ENCODE measurements around the gene TOMM7. TPM values are rescaled to one million over a fixed set of nuclear protein-coding genes. Genes with fewer than 3 reads are reported as not detected.

TOMM7 gene
- total and polyA plus RNA-seq, 9 of the 15 experiments (the other 6 are each of a cell fraction or from before 2014, with no cell fraction given), result 283 to 1,717 (median 638) TPM

- TF ChIP-seq IRF9 (tag; IDR thresholded peaks at IDR 0.05) (no peak), CHD2 (IDR thresholded peaks at IDR 0.05; ENCODE audit: low read depth, low read length) (no peak), GTF2E2 (tag; IDR thresholded peaks at IDR 0.05) (peak; percentile 90), RBBP5 (IDR thresholded peaks at IDR 0.05; ENCODE audit: borderline replicate concordance, insufficient read depth, low read length, poor library complexity, severe bottlenecking) (peak; percentile 39), ZBTB26 (CRISPR knock-in tag; IDR thresholded peaks at IDR 0.05) (no peak), ZNF584 (CRISPR knock-in tag; IDR thresholded peaks at IDR 0.05; ENCODE audit: low read depth) (no peak), NBN (IDR thresholded peaks at IDR 0.05; ENCODE audit: low read depth) (no peak), ZNF740 (CRISPR knock-in tag; IDR thresholded peaks at IDR 0.05) (peak; percentile 91), ZNF740 (tag; IDR thresholded peaks at IDR 0.05) (peak in 1 of 2 experiments; percentile 71; a peak in 2 of 4 replicates), KAT2B (IDR thresholded peaks at IDR 0.05; ENCODE audit: low read depth, low read length) (no peak), FOXJ2 (tag; IDR thresholded peaks at IDR 0.05) (peak; percentile 49), RBM14 (IDR thresholded peaks at IDR 0.05; ENCODE audit: borderline replicate concordance, insufficient read depth, low read depth, low read length) (0 out of 2 replicates have a peak, but pooled peaks have one; percentile 41), RBM39 (optimal IDR thresholded peaks at IDR 0.05; ENCODE audit: low read depth, low read length) (no peak), TARDBP (IDR thresholded peaks at IDR 0.05) (peak; percentile 71), ZNF778 (CRISPR knock-in tag; IDR thresholded peaks at IDR 0.05) (no peak), DNMT1 (IDR thresholded peaks at IDR 0.05) (no peak), TOE1 (IDR thresholded peaks at IDR 0.05; ENCODE audit: borderline replicate concordance) (peak; percentile 80), TOE1 (CRISPR knock-in tag; IDR thresholded peaks at IDR 0.05; ENCODE audit: borderline replicate concordance, low read depth) (no peak), CHD4 (IDR thresholded peaks at IDR 0.05; ENCODE audit: insufficient read depth, insufficient replicate concordance, low read depth, low read length, poor library complexity, severe bottlenecking) (no peak), ZNF785 (CRISPR knock-in tag; IDR thresholded peaks at IDR 0.05) (no peak), RFX5 (IDR thresholded peaks at IDR 0.05; ENCODE audit: low read depth, low read length) (no peak), ZBTB17 (CRISPR knock-in tag; IDR thresholded peaks at IDR 0.05) (peak; percentile 81), HCFC1 (IDR thresholded peaks at IDR 0.05; ENCODE audit: low read depth, low read length) (peak; percentile 5; the same call in 1 of the 2 replicates)
- TF ChIP-seq, protein P1, sequence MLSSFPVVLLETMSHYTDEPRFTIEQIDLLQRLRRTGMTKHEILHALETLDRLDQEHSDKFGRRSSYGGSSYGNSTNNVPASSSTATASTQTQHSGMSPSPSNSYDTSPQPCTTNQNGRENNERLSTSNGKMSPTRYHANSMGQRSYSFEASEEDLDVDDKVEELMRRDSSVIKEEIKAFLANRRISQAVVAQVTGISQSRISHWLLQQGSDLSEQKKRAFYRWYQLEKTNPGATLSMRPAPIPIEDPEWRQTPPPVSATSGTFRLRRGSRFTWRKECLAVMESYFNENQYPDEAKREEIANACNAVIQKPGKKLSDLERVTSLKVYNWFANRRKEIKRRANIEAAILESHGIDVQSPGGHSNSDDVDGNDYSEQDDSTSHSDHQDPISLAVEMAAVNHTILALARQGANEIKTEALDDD (IDR thresholded peaks at IDR 0.05), result no peak; the same call in none of the 2 replicates
Measured at GRCh38 chr7:22854158-22855048, 31.8 kb upstream of the TOMM7 start (continued).

All from K562 (cell line).